ENCODE measurements around the gene FAM200B.

DNA sequence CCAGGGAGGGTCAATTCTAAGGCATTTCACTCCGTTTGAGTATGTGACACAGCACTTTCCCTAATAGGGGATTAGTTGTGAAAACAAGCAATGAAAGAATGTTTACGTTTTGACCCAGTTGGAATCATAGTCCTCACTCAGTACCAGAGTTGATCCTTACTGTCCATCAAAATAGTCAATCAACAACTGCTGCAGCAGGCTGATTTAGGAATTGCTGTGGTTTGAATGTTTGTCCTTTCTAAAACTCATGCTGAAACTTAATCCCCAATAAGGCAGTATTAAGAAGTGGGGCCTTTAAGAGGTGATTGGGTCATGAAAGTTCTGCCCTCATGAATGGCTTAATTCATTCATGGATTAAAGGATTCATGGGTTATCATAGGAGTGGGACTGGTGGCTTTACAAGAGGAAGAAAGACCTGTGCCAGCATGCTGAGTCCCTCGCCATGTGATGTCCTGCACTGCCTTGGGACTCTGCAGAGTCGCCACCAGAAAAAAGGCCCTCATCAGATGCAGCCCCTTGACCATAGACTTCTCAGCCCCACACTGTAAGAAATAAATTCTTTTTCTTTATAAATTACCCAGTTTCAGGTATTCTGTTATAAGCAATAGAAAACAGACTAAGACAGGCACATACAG is 23.4 kb upstream of the FAM200B start:
- TF ChIP-seq CTCF (conservative IDR thresholded peaks at IDR 0.05; ENCODE audit: low read depth, low read length), result no peak
- TF ChIP-seq EZH2 (IDR thresholded peaks at IDR 0.05; ENCODE audit: borderline replicate concordance, low read depth, low read length, poor library complexity, severe bottlenecking), result no peak
